IPS-18a (cell line): ENCODE data around the gene NIPSNAP2.
"Not testable (repeated sequence)": the region's sequence is repeated elsewhere in the genome, so short reads cannot be mapped to it uniquely, and the experiment has no call there.

Experiments
- H3K27ac ChIP-seq: one replicate; pipeline ENCODE4 v1.5.1; 2013; ENCODE audit warnings: low read length
- H3K27me3 ChIP-seq: one replicate; pipeline ENCODE4 v1.6.1; 2013; ENCODE audit warnings: mild to moderate bottlenecking, low read length; ENCODE audit not compliant: control insufficient read depth, insufficient read depth
- H3K36me3 ChIP-seq: one replicate; pipeline ENCODE4 v1.6.1; 2013; ENCODE audit warnings: low read depth, low read length; ENCODE audit not compliant: control insufficient read depth
- H3K4me1 ChIP-seq: one replicate; pipeline ENCODE4 v1.6.1; 2013; ENCODE audit warnings: low read depth, low read length; ENCODE audit not compliant: control insufficient read depth
- H3K4me3 ChIP-seq: one replicate; pipeline ENCODE4 v1.5.1; 2013; ENCODE audit warnings: low read length
- H3K9ac ChIP-seq: one replicate; pipeline ENCODE4 v1.6.1; 2013; ENCODE audit warnings: mild to moderate bottlenecking, low read length, moderate library complexity
- H3K9me3 ChIP-seq: one replicate; pipeline ENCODE4 v1.6.1; 2013; ENCODE audit warnings: low read depth, low read length; ENCODE audit not compliant: control insufficient read depth

NIPSNAP2 gene

GRCh38 chr7:55964261-55965099 is at the start of gene NIPSNAP2:
TSS of gene NIPSNAP2 (plus strand) at chr7:55964585. CDS start at chr7:55964610, 25 bp downstream.
- Histone ChIP-seq H3K36me3 (no peaks in the 10 kb centered on the region), H3K4me1 (no peaks in the 10 kb centered on the region), H3K27ac (no peak within 1 kb of the TSS), H3K9ac (peak within 1 kb of the TSS; percentile 86), H3K27me3 (peaks cover 11% of the 10 kb centered on the region), H3K9me3 (no peaks in the 10 kb centered on the region), H3K4me3 (peak within 1 kb of the TSS; percentile 88)

GRCh38 chr7:55917771-55918170 is 46.6 kb upstream of the NIPSNAP2 start:
- Histone ChIP-seq H3K36me3 (no peaks in the 10 kb centered on the region), H3K4me3 (no peak overlapping the region), H3K9ac (no peak overlapping the region), H3K4me1 (no peaks in the 10 kb centered on the region), H3K27me3 (no peaks in the 10 kb centered on the region), H3K27ac (no peak overlapping the region), H3K9me3 (no peaks in the 10 kb centered on the region)

- H3K4me3 ChIP-seq: no peak overlapping the region
- H3K4me1 ChIP-seq: no peaks in the 10 kb centered on the region
- no peaks in the 10 kb centered on the region for H3K27me3 ChIP-seq
- H3K36me3 ChIP-seq: peaks cover 3% of the 10 kb centered on the region
- no peak overlapping the region for H3K27ac ChIP-seq
- H3K9me3 ChIP-seq: no peaks in the 10 kb centered on the region
- no peak overlapping the region for H3K9ac ChIP-seq
Measured at GRCh38 chr7:55928006-55928767, 36.2 kb upstream of the NIPSNAP2 start.

- no peaks in the 10 kb centered on the region for H3K4me1 ChIP-seq
- H3K9me3 ChIP-seq: peaks cover 4% of the 10 kb centered on the region
- no peak overlapping the region for H3K9ac ChIP-seq
- H3K27me3 ChIP-seq: no peaks in the 10 kb centered on the region
- no peak overlapping the region for H3K27ac ChIP-seq
- H3K36me3 ChIP-seq: no peaks in the 10 kb centered on the region
- H3K4me3 ChIP-seq: no peak overlapping the region
Measured at GRCh38 chr7:55931421-55932151, 32.8 kb upstream of the NIPSNAP2 start.

- no peak overlapping the region for H3K27ac ChIP-seq
- peaks cover 33% of the 10 kb centered on the region for H3K9me3 ChIP-seq
- H3K36me3 ChIP-seq: no peaks in the 10 kb centered on the region
- no peak overlapping the region for H3K9ac ChIP-seq
- no peaks in the 10 kb centered on the region for H3K4me1 ChIP-seq
- no peak overlapping the region for H3K4me3 ChIP-seq
- H3K27me3 ChIP-seq: no peaks in the 10 kb centered on the region
Measured at GRCh38 chr7:55939514-55940123, 24.8 kb upstream of the NIPSNAP2 start.

- Histone ChIP-seq H3K9me3 (peaks cover 4% of the 10 kb centered on the region), H3K27me3 (no peaks in the 10 kb centered on the region), H3K9ac (no peak overlapping the region), H3K4me1 (no peaks in the 10 kb centered on the region), H3K27ac (no peak overlapping the region), H3K4me3 (no peak overlapping the region), H3K36me3 (no peaks in the 10 kb centered on the region)
Measured at GRCh38 chr7:55946545-55946944, 17.8 kb upstream of the NIPSNAP2 start.

- Histone ChIP-seq H3K36me3 (peaks cover 16% of the 10 kb centered on the region), H3K9me3 (no peaks in the 10 kb centered on the region), H3K4me1 (no peaks in the 10 kb centered on the region), H3K4me3 (peak within 1 kb of the TSS; percentile 95), H3K27me3 (no peaks in the 10 kb centered on the region), H3K27ac (peak within 1 kb of the TSS; percentile 66), H3K9ac (peak within 1 kb of the TSS; percentile 94)
Measured at GRCh38 chr7:55951637-55952351, 12.6 kb upstream of the NIPSNAP2 start, which contains the start of gene MRPS17. TSS of gene MRPS17 (plus strand) at chr7:55951877. CDS start at chr7:55953196, 1,319 bp downstream.

GRCh38 chr7:55952352-55952671 is 12.1 kb upstream of the NIPSNAP2 start:
- H3K9me3 ChIP-seq, H3K4me1 ChIP-seq, H3K27me3 ChIP-seq: not testable (repeated sequence)
- Histone ChIP-seq H3K9ac (peak overlapping the region; percentile 94), H3K27ac (peak overlapping the region; percentile 66), H3K4me3 (peak overlapping the region; percentile 95), H3K36me3 (peaks cover 16% of the 10 kb centered on the region)

GRCh38 chr7:55953707-55954475 is 10.5 kb upstream of the NIPSNAP2 start:
- Histone ChIP-seq H3K27ac (no peak overlapping the region), H3K36me3 (peaks cover 16% of the 10 kb centered on the region), H3K27me3 (no peaks in the 10 kb centered on the region), H3K4me3 (no peak overlapping the region), H3K9ac (no peak overlapping the region), H3K9me3 (no peaks in the 10 kb centered on the region), H3K4me1 (no peaks in the 10 kb centered on the region)

GRCh38 chr7:55957190-55957589 is 7.2 kb upstream of the NIPSNAP2 start:
- Histone ChIP-seq H3K36me3 (peaks cover 16% of the 10 kb centered on the region), H3K4me3 (no peak overlapping the region), H3K9ac (no peak overlapping the region), H3K27me3 (no peaks in the 10 kb centered on the region), H3K27ac (no peak overlapping the region), H3K4me1 (no peaks in the 10 kb centered on the region), H3K9me3 (no peaks in the 10 kb centered on the region)
